HG03060 (cell line): ENCODE results near the gene SGTB.

ENCODE experiments used
- ATAC-seq: cut with Tn5 transposase; IDR thresholded peaks from one replicate; pipeline ENCODE4 v1.9.1; 2021; ENCODE audit warnings: low read depth, moderate number of reproducible peaks; ENCODE audit not compliant: unreplicated experiment

SGTB gene

GRCh38 chr5:65721720-65722574 lies at the start of gene SGTB, which contains the start of gene NLN:
Gene SGTB, minus strand, starts transcription at chr5:65722109. Its CDS starts 1,302 bp downstream, at chr5:65720807.
Gene NLN, plus strand, starts transcription at chr5:65722205. Its CDS starts 169 bp downstream, at chr5:65722374.
- peak; percentile 59 for ATAC-seq

- ATAC-seq = no peak
Measured at GRCh38 chr5:65771266-65771665, 49.4 kb upstream of the SGTB start.

- ATAC-seq = no peak
Measured at GRCh38 chr5:65769539-65769938, 47.6 kb upstream of the SGTB start.

- no peak for ATAC-seq
Measured at GRCh38 chr5:65768723-65769346, 46.9 kb upstream of the SGTB start.

- no peak for ATAC-seq
Measured at GRCh38 chr5:65767565-65767964, 45.7 kb upstream of the SGTB start.

GRCh38 chr5:65766781-65767180 lies 44.9 kb upstream of the SGTB start:
- ATAC-seq = no peak

GRCh38 chr5:65766175-65766574 lies 44.3 kb upstream of the SGTB start:
- ATAC-seq = no peak

GRCh38 chr5:65765582-65765981 lies 43.7 kb upstream of the SGTB start:
- no peak for ATAC-seq

- ATAC-seq = no peak
Measured at GRCh38 chr5:65762234-65762633, 40.3 kb upstream of the SGTB start.

GRCh38 chr5:65760504-65761275 lies 38.8 kb upstream of the SGTB start:
- ATAC-seq = no peak

- ATAC-seq = no peak
Measured at GRCh38 chr5:65758546-65759144, 36.7 kb upstream of the SGTB start.

- ATAC-seq = no peak
Measured at GRCh38 chr5:65753189-65753588, 31.3 kb upstream of the SGTB start.

- ATAC-seq = no peak
Measured at GRCh38 chr5:65750938-65751337, 29.0 kb upstream of the SGTB start.

- ATAC-seq = no peak
Measured at GRCh38 chr5:65749956-65750355, 28.0 kb upstream of the SGTB start.

GRCh38 chr5:65749221-65749844 lies 27.4 kb upstream of the SGTB start:
- ATAC-seq = no peak

- ATAC-seq = peak; percentile 62
Measured at GRCh38 chr5:65742565-65743231, 20.8 kb upstream of the SGTB start.

GRCh38 chr5:65739162-65739561 lies 17.3 kb upstream of the SGTB start:
- ATAC-seq = no peak

GRCh38 chr5:65738305-65738704 lies 16.4 kb upstream of the SGTB start:
- no peak for ATAC-seq

GRCh38 chr5:65737842-65738241 lies 15.9 kb upstream of the SGTB start:
- ATAC-seq = no peak

- no peak for ATAC-seq
Measured at GRCh38 chr5:65736011-65736410, 14.1 kb upstream of the SGTB start.
